GM13976 (cell line): ENCODE data around the gene NSMCE4A.

Source experiments
- DNase-seq: peaks from one replicate; pipeline ENCODE4 v3.0.0; 2012; ENCODE audit warnings: low spot score
- CTCF ChIP-seq: IDR thresholded peaks from 2 replicates; pipeline ENCODE4 v1.5.1; 2012; ENCODE audit warnings: borderline replicate concordance, mild to moderate bottlenecking; ENCODE audit not compliant: insufficient read depth; ENCODE audit errors: extremely low read depth, missing control alignments, control extremely low read depth
- in situ Hi-C: fragments of 300-500 bp; cut with MboI; formaldehyde crosslinking; loops from one replicate; pipeline ENCODE4 v1.12.0; 2022; ENCODE audit warnings: low sequenced_read_pairs, mixed read lengths, inconsistent platforms; ENCODE audit not compliant: unreplicated experiment

The NSMCE4A gene

GRCh38 chr10:121990015-121990677 is 15.1 kb upstream of the NSMCE4A start:
- no peak for TF ChIP-seq CTCF
- no peak for DNase-seq
- in situ Hi-C loops, result no loop called here

GRCh38 chr10:121988361-121989324 is 13.6 kb upstream of the NSMCE4A start, which contains the start of gene TACC2:
TACC2 (plus strand) TSS chr10:121989163; CDS start chr10:122021982, 32,819 bp downstream.
- no peak for TF ChIP-seq CTCF
- no peak for DNase-seq
- in situ Hi-C loops, result no loop called here

- in situ Hi-C loops, result no loop called here
- DNase-seq, result no peak
- no peak for TF ChIP-seq CTCF
These were observed 9.4 kb upstream of the NSMCE4A start for GRCh38 chr10:121984463-121984862.

GRCh38 chr10:121983852-121984251 is 8.8 kb upstream of the NSMCE4A start:
- TF ChIP-seq CTCF, result no peak
- DNase-seq, result no peak
- in situ Hi-C loops, result no loop called here

- DNase-seq, result no peak
- no peak for TF ChIP-seq CTCF
- in situ Hi-C loops, result no loop called here
These were observed 6.3 kb upstream of the NSMCE4A start for GRCh38 chr10:121981346-121981745.

- in situ Hi-C loops, result no loop called here
- no peak for DNase-seq
- no peak for TF ChIP-seq CTCF
These were observed 3.5 kb upstream of the NSMCE4A start for GRCh38 chr10:121978511-121978910.
